T-helper 9 cell (primary cell): ENCODE measurements around the gene LRP2.

Source experiments
- DNase-seq: peaks from one replicate; pipeline ENCODE4 v3.0.0-alpha.2; 2020

The LRP2 gene

DNA sequence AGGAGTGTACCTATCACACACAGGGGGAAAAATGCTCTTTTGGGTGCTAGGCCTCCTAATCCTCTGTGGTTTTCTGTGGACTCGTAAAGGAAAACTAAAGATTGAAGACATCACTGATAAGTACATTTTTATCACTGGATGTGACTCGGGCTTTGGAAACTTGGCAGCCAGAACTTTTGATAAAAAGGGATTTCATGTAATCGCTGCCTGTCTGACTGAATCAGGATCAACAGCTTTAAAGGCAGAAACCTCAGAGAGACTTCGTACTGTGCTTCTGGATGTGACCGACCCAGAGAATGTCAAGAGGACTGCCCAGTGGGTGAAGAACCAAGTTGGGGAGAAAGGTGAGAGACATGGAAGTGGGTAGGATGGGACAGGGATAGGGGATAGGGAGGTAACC lies 280.8 kb downstream of the LRP2 start:
- no peak for DNase-seq

DNA sequence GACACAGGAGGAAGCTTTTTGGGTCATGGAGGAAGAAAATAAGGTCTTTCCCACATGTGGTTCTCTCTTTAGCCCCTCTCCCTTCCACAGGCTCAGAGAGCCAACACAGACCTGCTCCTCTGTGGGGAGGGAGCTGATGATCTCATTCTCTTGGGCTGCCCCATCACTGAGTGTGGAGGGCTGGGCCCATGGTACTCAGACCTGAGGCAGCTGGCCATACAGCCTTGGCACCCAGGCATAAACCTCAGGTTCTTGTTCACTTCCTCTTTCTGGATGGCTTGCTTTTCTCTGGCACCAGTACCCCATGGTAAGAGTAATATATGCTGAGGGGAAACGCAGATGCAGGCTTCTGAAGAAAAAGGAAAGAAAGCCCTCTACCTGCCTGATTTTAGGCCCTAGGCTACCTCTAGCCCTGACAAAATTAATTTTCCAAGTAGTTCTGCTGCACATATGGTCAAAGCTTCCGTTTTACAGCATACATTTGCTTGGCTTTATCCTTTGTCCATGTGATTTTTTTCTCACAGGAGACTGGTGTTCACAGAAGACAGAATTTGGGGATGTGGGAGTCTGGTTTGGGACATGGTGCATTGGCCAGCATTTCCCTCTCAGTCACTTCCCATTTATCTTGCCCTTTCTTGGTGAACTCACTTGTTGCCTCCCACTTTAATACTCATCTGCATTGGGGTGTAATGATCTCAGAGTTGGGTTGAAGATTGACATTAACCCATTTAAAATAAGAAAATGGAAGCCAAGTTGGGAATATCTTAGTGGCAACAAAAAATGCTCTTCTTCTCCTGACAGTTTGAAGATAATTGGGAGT lies 281.9 kb downstream of the LRP2 start:
- no peak for DNase-seq

DNA sequence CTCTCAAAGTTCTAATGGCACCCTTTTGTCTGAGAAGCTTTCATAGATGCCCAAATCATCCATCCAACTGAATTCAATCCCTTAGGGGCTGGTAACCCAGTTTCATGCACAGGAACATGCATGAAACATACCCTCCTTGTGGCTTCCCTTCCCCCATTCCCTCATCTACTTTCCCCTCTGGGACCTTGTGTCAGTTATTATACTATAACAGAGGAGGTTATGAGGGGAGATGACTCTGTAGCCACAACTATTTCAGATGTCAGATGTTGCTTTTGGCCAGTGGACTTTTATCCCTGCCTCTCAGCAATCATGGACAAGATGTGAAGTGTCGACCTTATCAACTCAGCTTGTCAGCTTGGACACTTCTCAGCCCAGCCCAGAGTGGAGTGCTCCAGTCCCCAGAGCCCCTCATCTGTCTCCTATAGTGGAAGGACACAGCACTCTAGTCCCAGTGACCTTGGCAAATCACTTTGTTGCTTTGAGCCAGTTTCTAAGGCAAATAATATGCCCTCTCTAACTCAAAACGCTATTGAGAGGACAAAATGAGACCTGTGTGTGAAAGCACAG lies 284.6 kb downstream of the LRP2 start:
- DNase-seq: no peak
